Activated B cell treated with CpG ODN at 0.5 μM for 24 hours (primary cell): Measurements from ENCODE around the gene RIPOR2. TPM values are rescaled to one million over a fixed set of nuclear protein-coding genes. Genes with fewer than 3 reads are reported as not detected.

ENCODE experiments used
- ATAC-seq: fragments of 200-7000 bp; cut with Tn5 transposase; one replicate; pipeline ENCODE4 v1.10.0; 2021; ENCODE audit warnings: low read depth, mild to moderate bottlenecking, moderate library complexity
- CTCF ChIA-PET: fragments of 350-600 bp; sonication (Branson Sonifier 250); formaldehyde crosslinking; loops from one replicate; lab custom pipeline; 2021; ENCODE audit warnings: antibody characterized with exemption; lab: Charles Lee
- POLR2A ChIA-PET: fragments of 350-600 bp; sonication (Branson Sonifier 250); formaldehyde crosslinking; loops from one replicate; lab custom pipeline; 2021; ENCODE audit warnings: antibody characterized with exemption; lab: Charles Lee
- DNase-seq: peaks from one replicate; pipeline ENCODE4 v3.0.0; 2022
- H3K27ac Mint-ChIP-seq: one replicate; pipeline ENCODE4 v1.8.0; 2020; ENCODE audit warnings: mixed read lengths
- H3K27me3 Mint-ChIP-seq: one replicate; pipeline ENCODE4 v1.8.0; 2021; ENCODE audit warnings: mixed read lengths
- H3K36me3 Mint-ChIP-seq: one replicate; pipeline ENCODE4 v1.8.0; 2021; ENCODE audit warnings: low read depth, mixed read lengths
- H3K4me1 Mint-ChIP-seq: one replicate; pipeline ENCODE4 v1.8.0; 2021; ENCODE audit warnings: mixed read lengths
- H3K4me3 Mint-ChIP-seq: one replicate; pipeline ENCODE4 v1.8.0; 2020; ENCODE audit warnings: mild to moderate bottlenecking, mixed read lengths
- H3K9me3 Mint-ChIP-seq: one replicate; pipeline ENCODE4 v1.8.0; 2020; ENCODE audit warnings: mixed read lengths
- intact Hi-C: fragments of 100-400 bp; cut with micrococcal nuclease; formaldehyde crosslinking; loops from one replicate; pipeline ENCODE4 v1.15.1; 2024
- total RNA-seq: library from RNA; stranded (reverse); gene quantifications from 2 replicates; pipeline ENCODE4 v1.2.3, GENCODE V29; 2022
- TF ChIP-seq, protein P1 (sequence below): fragments of 200-600 bp; IDR thresholded peaks from one replicate; pipeline ENCODE4 v1.8.0; 2022; ENCODE audit warnings: antibody characterized with exemption, mild to moderate bottlenecking

RIPOR2 gene
- total RNA-seq, 1 donor from 2014 or later: 302 TPM

DNA sequence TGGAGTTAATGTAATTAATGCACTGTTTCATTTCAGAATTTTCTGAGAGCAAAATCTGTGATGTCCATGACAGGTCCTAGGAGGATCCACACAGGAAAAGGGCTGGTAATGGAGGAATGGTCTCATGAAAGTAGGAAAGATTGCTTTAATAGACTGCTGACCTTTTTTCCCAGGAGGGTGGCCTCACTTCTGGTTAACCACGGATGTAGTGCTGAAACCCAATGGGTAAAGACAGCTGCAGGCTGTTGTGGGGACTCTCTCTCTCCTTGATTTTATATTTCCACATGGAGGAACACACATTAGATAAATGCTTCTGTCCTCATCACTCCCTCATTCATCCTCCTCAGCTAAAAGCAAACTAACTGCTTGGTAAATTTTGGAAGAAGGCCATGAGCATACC lies 23.6 kb upstream of the RIPOR2 start:
- Mint-ChIP-seq H3K36me3 (peaks cover 72% of the 10 kb centered on the region), H3K4me3 (peak overlapping the region; percentile 9), H3K9me3 (peaks cover 7% of the 10 kb centered on the region), H3K4me1 (peaks cover 93% of the 10 kb centered on the region), H3K27ac (peak overlapping the region; percentile 8), H3K27me3 (no peaks in the 10 kb centered on the region)
- ChIA-PET POLR2A (interaction anchor here (1.3 kb wide), 1 partner anchor 22 kb away, joined by 7 read pairs; no protein-coding TSS in a partner anchor), CTCF (no interaction called here)
- ATAC-seq (no peak), DNase-seq (no peak)
- intact Hi-C loops: loop anchor here (1.0 to 2.0 kb wide), 2 partner anchors 9 to 33 kb away; no protein-coding TSS in a partner anchor
- TF ChIP-seq, protein P1, sequence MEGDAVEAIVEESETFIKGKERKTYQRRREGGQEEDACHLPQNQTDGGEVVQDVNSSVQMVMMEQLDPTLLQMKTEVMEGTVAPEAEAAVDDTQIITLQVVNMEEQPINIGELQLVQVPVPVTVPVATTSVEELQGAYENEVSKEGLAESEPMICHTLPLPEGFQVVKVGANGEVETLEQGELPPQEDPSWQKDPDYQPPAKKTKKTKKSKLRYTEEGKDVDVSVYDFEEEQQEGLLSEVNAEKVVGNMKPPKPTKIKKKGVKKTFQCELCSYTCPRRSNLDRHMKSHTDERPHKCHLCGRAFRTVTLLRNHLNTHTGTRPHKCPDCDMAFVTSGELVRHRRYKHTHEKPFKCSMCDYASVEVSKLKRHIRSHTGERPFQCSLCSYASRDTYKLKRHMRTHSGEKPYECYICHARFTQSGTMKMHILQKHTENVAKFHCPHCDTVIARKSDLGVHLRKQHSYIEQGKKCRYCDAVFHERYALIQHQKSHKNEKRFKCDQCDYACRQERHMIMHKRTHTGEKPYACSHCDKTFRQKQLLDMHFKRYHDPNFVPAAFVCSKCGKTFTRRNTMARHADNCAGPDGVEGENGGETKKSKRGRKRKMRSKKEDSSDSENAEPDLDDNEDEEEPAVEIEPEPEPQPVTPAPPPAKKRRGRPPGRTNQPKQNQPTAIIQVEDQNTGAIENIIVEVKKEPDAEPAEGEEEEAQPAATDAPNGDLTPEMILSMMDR: no peak

GRCh38 chr6:24957199-24957598 lies 21.4 kb upstream of the RIPOR2 start:
- no peak for ATAC-seq
- ChIA-PET CTCF (no interaction called here), POLR2A (interaction anchor here (1.2 to 1.7 kb wide), 2 partner anchors 20 to 22 kb away, joined by 3 to 5 read pairs; partner anchors contain the start of gene RIPOR2)
- intact Hi-C loops: no loop called here
- peak overlapping the region; percentile 80 for H3K27ac Mint-ChIP-seq
- H3K4me3 Mint-ChIP-seq: no peak overlapping the region
- H3K27me3 Mint-ChIP-seq: no peaks in the 10 kb centered on the region
- H3K36me3 Mint-ChIP-seq: peaks cover 77% of the 10 kb centered on the region
- H3K4me1 Mint-ChIP-seq: peaks cover 91% of the 10 kb centered on the region
- no peak for DNase-seq
- peaks cover 7% of the 10 kb centered on the region for H3K9me3 Mint-ChIP-seq
- TF ChIP-seq, protein P1: no peak

GRCh38 chr6:24953726-24954125 lies 18.0 kb upstream of the RIPOR2 start:
- Mint-ChIP-seq H3K27me3 (no peaks in the 10 kb centered on the region), H3K4me1 (peaks cover 91% of the 10 kb centered on the region), H3K36me3 (peaks cover 73% of the 10 kb centered on the region), H3K9me3 (no peaks in the 10 kb centered on the region), H3K27ac (peak overlapping the region; percentile 94), H3K4me3 (peak overlapping the region; percentile 38)
- POLR2A ChIA-PET: interaction anchor here (1.0 to 6.4 kb wide), 2 partner anchors 18 to 33 kb away, joined by 3 to 135 read pairs; partner anchors contain the start of gene RIPOR2
- DNase-seq: no peak
- intact Hi-C loops: no loop called here
- CTCF ChIA-PET: no interaction called here
- TF ChIP-seq, protein P1: no peak
- no peak for ATAC-seq

- H3K27ac Mint-ChIP-seq: peak overlapping the region; percentile 94
- no peaks in the 10 kb centered on the region for H3K27me3 Mint-ChIP-seq
- peaks cover 77% of the 10 kb centered on the region for H3K36me3 Mint-ChIP-seq
- TF ChIP-seq, protein P1: no peak
- DNase-seq (no peak), ATAC-seq (peak; percentile 35)
- intact Hi-C loops: loop anchor here (2.0 kb wide), 1 partner anchor 13 kb away; no protein-coding TSS in a partner anchor
- H3K4me3 Mint-ChIP-seq: peak overlapping the region; percentile 52
- peaks cover 97% of the 10 kb centered on the region for H3K4me1 Mint-ChIP-seq
- peaks cover 10% of the 10 kb centered on the region for H3K9me3 Mint-ChIP-seq
- ChIA-PET CTCF (interaction anchor here (0.9 to 4.4 kb wide), 5 partner anchors 14 to 42 kb away, joined by 3 to 25 read pairs (median 13); partner anchors contain the start of gene RIPOR2), POLR2A (interaction anchor here (0.7 to 6.4 kb wide), 7 partner anchors 10 to 57 kb away, joined by 3 to 135 read pairs (median 4); partner anchors contain the start of gene RIPOR2)
Measured at GRCh38 chr6:24951811-24952299, 16.1 kb upstream of the RIPOR2 start.
